SK-N-MC (cell line): ENCODE results near the gene LCN1.

Experiments used
- DNase-seq: peaks from one replicate; pipeline ENCODE4 v3.0.0-alpha.2; 2011; ENCODE audit warnings: low read depth, low spot score
- H3K27ac ChIP-seq: fragments of 200-600 bp; sonication (generic); 2 replicates; pipeline ENCODE4 v1.5.1; 2016; ENCODE audit warnings: mixed run types
- H3K36me3 ChIP-seq: fragments of 200-600 bp; sonication (generic); 2 replicates; pipeline ENCODE4 v1.6.1; 2017; ENCODE audit warnings: antibody characterized with exemption, low read length, mixed read lengths; ENCODE audit not compliant: insufficient read depth
- H3K4me3 ChIP-seq: fragments of 200-600 bp; sonication (generic); 2 replicates; pipeline ENCODE4 v1.5.1; 2016
- H3K9ac ChIP-seq: fragments of 200-600 bp; sonication (generic); 2 replicates; pipeline ENCODE4 v1.8.0; 2017; ENCODE audit warnings: mixed run types, mixed read lengths; ENCODE audit not compliant: insufficient read length
- H3K9me3 ChIP-seq: fragments of 200-600 bp; sonication (generic); 2 replicates; pipeline ENCODE4 v1.6.1; 2017; ENCODE audit warnings: low read depth, mild to moderate bottlenecking, antibody characterized with exemption, low read length, moderate library complexity, mixed read lengths
- EZH2 ChIP-seq: fragments of 200-600 bp; sonication (generic); IDR thresholded peaks from one replicate; pipeline ENCODE4 v1.6.1; 2017; ENCODE audit warnings: antibody characterized with exemption
- FOXP2 ChIP-seq: optimal IDR thresholded peaks from 2 replicates; pipeline ENCODE3; 2011; ENCODE audit warnings: mild to moderate bottlenecking, moderate library complexity; ENCODE audit not compliant: insufficient read depth; ENCODE audit errors: extremely low read length, control extremely low read depth
- POLR2AphosphoS5 ChIP-seq: IDR thresholded peaks from 2 replicates; pipeline ENCODE4 v1.6.1; 2012; ENCODE audit warnings: mild to moderate bottlenecking, low read depth, low read length, borderline replicate concordance

Gene LCN1

DNA sequence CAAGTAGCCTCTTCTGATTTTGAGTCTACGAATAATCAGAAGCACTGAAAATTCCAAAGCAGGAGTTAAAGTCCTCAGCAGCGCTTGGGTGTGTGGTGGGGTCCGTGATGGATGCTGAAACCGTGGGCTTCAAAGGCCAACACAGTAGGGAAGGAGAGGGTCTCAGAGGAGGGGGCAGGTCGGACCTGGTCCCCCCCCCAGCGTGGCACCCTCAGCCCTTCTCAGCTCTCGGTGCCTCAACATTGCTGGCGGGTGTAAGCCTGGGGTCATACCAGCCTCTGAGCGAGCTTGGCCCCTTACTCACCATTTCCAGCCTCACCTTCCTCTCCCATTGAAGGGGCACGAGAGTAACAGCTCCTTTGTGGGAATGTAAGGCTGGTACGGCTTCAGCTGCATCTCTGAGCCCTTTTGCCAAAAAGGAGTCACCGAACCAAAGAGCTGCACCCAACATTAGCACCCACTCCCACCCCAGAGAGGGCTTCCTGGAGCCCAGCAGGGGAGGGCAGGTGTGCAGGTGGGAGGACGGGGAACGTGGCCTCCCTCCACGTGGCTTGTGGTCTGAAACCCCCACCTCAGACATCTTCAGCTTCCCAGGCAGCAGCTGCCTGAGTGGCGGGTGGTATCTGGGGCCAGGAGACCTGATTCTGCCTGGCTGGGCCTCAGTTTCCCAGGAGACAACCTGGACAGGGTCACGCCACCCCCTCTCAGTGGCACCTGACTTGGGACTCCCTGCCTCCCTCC lies 6.7 kb upstream of the LCN1 start:
- no peaks in the 10 kb centered on the region for H3K9me3 ChIP-seq
- H3K4me3 ChIP-seq: no peak overlapping the region
- no peak overlapping the region for H3K9ac ChIP-seq
- TF ChIP-seq FOXP2: no peak
- TF ChIP-seq POLR2AphosphoS5: no peak
- no peak for TF ChIP-seq EZH2
- DNase-seq: no peak
- H3K36me3 ChIP-seq: no peaks in the 10 kb centered on the region
- H3K27ac ChIP-seq: no peak overlapping the region

DNA sequence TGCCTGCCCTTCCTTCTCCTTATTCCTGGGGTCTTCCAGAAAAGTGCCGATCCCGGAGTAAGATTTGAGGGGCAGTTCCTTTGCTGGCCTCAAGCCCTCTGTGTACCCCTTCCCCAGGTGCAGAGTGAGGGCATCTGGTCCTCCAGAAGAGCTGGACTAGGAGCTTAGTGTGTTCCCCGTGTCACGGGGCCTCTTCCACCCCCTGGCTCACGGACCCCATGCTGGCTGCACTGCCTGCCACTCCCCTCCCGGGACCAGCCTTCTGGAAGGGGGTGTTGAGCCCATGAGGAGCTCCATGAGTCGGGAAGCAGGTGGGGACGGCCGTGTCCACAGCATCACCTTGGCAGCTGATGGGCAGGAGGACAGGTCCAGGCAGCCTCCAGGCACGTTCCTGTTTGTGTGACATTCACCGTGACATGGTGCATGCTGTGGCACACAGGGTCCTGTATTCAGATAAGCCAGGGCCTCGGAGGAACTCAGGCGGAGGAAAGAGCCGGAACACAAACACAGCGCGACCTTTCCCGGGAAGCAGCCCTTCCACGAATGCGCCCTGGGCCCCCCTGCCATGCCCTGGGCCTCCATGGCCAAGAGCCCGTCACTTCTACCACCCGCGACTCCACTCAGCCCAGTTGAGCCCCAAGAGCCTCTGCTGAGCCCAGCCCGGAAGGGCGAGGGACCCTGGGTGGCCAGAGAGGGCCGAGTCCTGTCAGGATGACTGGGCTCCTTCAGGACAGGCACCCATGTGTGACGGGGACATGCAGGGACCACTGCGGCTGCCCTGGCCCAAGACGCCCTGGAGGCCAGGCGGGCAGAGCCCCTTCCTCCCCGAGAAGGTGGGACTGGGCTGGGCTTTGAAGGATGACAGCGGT lies 5.9 kb upstream of the LCN1 start:
- no peak overlapping the region for H3K27ac ChIP-seq
- no peaks in the 10 kb centered on the region for H3K36me3 ChIP-seq
- H3K4me3 ChIP-seq: no peak overlapping the region
- no peak for DNase-seq
- H3K9me3 ChIP-seq: no peaks in the 10 kb centered on the region
- H3K9ac ChIP-seq: no peak overlapping the region
- TF ChIP-seq FOXP2: no peak
- TF ChIP-seq POLR2AphosphoS5: no peak
- no peak for TF ChIP-seq EZH2

DNA sequence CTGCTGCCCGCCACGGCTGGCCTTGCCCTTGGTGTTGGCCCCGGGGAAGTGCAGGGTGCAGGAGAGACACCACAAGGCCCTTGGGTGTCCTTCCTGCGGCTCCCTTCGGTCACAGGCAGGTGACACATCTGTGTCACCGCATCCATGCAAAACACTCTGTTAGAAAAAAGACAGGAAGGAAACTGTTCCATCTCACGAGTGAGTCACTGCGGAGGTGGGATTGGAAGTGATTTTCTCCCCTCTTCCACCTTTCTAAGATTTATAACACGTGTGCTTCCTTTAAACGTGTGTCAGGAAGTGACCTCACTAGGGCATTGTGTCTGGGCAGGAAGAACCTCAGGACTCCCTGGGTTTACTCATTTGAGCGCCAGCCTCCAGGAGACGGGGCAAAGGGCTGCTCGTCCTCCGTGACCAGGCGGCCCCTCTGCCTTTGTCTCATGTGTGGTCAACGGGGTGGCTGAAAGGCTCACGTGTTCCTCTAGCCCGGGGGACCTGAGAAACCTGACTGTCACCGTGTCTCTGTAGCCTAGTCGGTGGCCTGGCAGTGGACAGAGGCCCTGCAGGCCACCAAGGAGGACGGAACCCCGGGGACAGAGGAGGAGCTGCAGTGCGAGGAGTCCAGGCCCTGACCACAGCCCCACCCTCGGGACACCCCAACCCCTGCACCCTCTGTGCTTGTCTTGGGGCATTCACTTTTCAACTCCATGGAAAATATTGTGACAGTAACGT lies 4.9 kb upstream of the LCN1 start:
- Histone ChIP-seq H3K36me3 (no peaks in the 10 kb centered on the region), H3K9me3 (no peaks in the 10 kb centered on the region), H3K27ac (no peak overlapping the region), H3K4me3 (no peak overlapping the region), H3K9ac (no peak overlapping the region)
- TF ChIP-seq EZH2 (no peak), POLR2AphosphoS5 (no peak), FOXP2 (no peak)
- DNase-seq: no peak

GRCh38 chr9:135517407-135517822 lies 3.8 kb upstream of the LCN1 start:
- no peak for DNase-seq
- no peak for TF ChIP-seq EZH2
- TF ChIP-seq POLR2AphosphoS5: no peak
- TF ChIP-seq FOXP2: no peak
- H3K9me3 ChIP-seq: no peaks in the 10 kb centered on the region
- H3K4me3 ChIP-seq: no peak overlapping the region
- no peaks in the 10 kb centered on the region for H3K36me3 ChIP-seq
- H3K27ac ChIP-seq: no peak overlapping the region
- H3K9ac ChIP-seq: no peak overlapping the region

GRCh38 chr9:135519179-135519971 lies 1.9 kb upstream of the LCN1 start:
- H3K9me3 ChIP-seq: no peaks in the 10 kb centered on the region
- H3K4me3 ChIP-seq: no peak overlapping the region
- DNase-seq: no peak
- TF ChIP-seq EZH2 (no peak), POLR2AphosphoS5 (no peak), FOXP2 (no peak)
- H3K27ac ChIP-seq: no peak overlapping the region
- no peaks in the 10 kb centered on the region for H3K36me3 ChIP-seq
- H3K9ac ChIP-seq: no peak overlapping the region

- no peak for TF ChIP-seq FOXP2
- TF ChIP-seq POLR2AphosphoS5: no peak
- no peak for TF ChIP-seq EZH2
- Histone ChIP-seq H3K4me3 (no peak overlapping the region), H3K9ac (no peak overlapping the region), H3K36me3 (no peaks in the 10 kb centered on the region), H3K9me3 (no peaks in the 10 kb centered on the region), H3K27ac (no peak overlapping the region)
- no peak for DNase-seq
These were observed 412 bp downstream of the LCN1 start for GRCh38 chr9:135521608-135522095.

- no peak for DNase-seq
- no peak overlapping the region for H3K4me3 ChIP-seq
- H3K36me3 ChIP-seq: no peaks in the 10 kb centered on the region
- no peak for TF ChIP-seq FOXP2
- no peak overlapping the region for H3K27ac ChIP-seq
- no peaks in the 10 kb centered on the region for H3K9me3 ChIP-seq
- H3K9ac ChIP-seq: no peak overlapping the region
These were observed 1.1 kb downstream of the LCN1 start for GRCh38 chr9:135522137-135522877.
